ENCODE measurements around the gene INTS7. TPM values are rescaled to one million over a fixed set of nuclear protein-coding genes. Genes with fewer than 3 reads are reported as not detected.

The INTS7 gene
- total and polyA plus RNA-seq, 2 of the 4 experiments (the other 2 are of a cell fraction) = 8.3 to 24.9 TPM

GRCh38 chr1:211895126-211895759 is 140.1 kb downstream of the INTS7 start:
- no peak overlapping the region for H3K27ac ChIP-seq (ENCODE audit: insufficient read depth, low read length)
- intact Hi-C loops (cut with micrococcal nuclease) (no loop called here), in situ Hi-C loops (cut with MboI; ENCODE audit: low sequenced_read_pairs) (no loop called here), dilution Hi-C loops (cut with HindIII; ENCODE audit: low sequenced_read_pairs, unreplicated experiment) (no loop called here)
- H4K91ac ChIP-seq (ENCODE audit: insufficient read depth, low read depth, low read length) = no peak overlapping the region
- BruUV-seq (replicated peaks) = no TSS peak
- no peaks in the 10 kb centered on the region for H3K9me1 ChIP-seq (ENCODE audit: insufficient read depth, low read length)
- no peak overlapping the region for H4K5ac ChIP-seq (ENCODE audit: low read depth, low read length)
- H3K4me3 ChIP-seq (ENCODE audit: insufficient read depth, low read depth, low read length) = no peak overlapping the region
- H2AK9ac ChIP-seq (replicated peaks; ENCODE audit: low read depth, low read length, poor library complexity) = no peak overlapping the region
- H2BK5ac ChIP-seq (ENCODE audit: low read depth, low read length, poor library complexity, severe bottlenecking) = no peak overlapping the region
- peaks cover 12% of the 10 kb centered on the region for H3K27me3 ChIP-seq (ENCODE audit: control insufficient read depth, insufficient read depth, low read length)
- H3K4me2 ChIP-seq (ENCODE audit: low read depth, low read length) = no peak overlapping the region
- no peak for TF ChIP-seq SMC3 (IDR thresholded peaks at IDR 0.05; ENCODE audit: low read depth, low read length)
- DNase-seq = no peak
- no peaks in the 10 kb centered on the region for H3K79me1 ChIP-seq (ENCODE audit: low read depth in 1 of 2, low read length in 2 of 2)
- H4K20me1 ChIP-seq (ENCODE audit: insufficient read depth, low read length) = no peaks in the 10 kb centered on the region
- H3K9me3 ChIP-seq (ENCODE audit: control insufficient read depth, insufficient read depth, low read length) = no peaks in the 10 kb centered on the region
- H3K4me1 ChIP-seq (ENCODE audit: control insufficient read depth, insufficient read depth, low read length) = no peaks in the 10 kb centered on the region
- peak overlapping the region; percentile 16 for H2AFZ ChIP-seq (replicated peaks; ENCODE audit: low read length, poor library complexity)
- no CpG with 5 or more reads among the region's 3 CpGs for WGBS, 2 experiments (ENCODE audit: extremely low coverage in 2 of 2, insufficient read length in 1 of 2)
- H3K23ac ChIP-seq (ENCODE audit: low read depth, low read length) = no peak overlapping the region
- H2AK5ac ChIP-seq (ENCODE audit: low read depth, low read length) = no peak overlapping the region
- H4K8ac ChIP-seq (ENCODE audit: low read depth in 2 of 2, low read length in 2 of 2) = no peak overlapping the region
- ChIA-PET POLR2A (ENCODE audit: unreplicated experiment) (no interaction called here), CTCF (no interaction called here)
- H3K9ac ChIP-seq (ENCODE audit: low read depth, low read length) = no peak overlapping the region
- no peak for ATAC-seq (ENCODE audit: low read depth)
- H3K36me3 ChIP-seq (ENCODE audit: control insufficient read depth, insufficient read depth, low read length) = no peaks in the 10 kb centered on the region
- H2BK120ac ChIP-seq (ENCODE audit: low read depth, low read length) = no peak overlapping the region
- H3K56ac ChIP-seq (ENCODE audit: extremely low read depth, insufficient read depth, low read length) = no peak overlapping the region
- no peak overlapping the region for H3K14ac ChIP-seq (replicated peaks; ENCODE audit: low read depth, low read length)
- no peak overlapping the region for H2BK15ac ChIP-seq (ENCODE audit: low read depth, low read length)
- H2BK20ac ChIP-seq (ENCODE audit: low read depth, low read length) = no peak overlapping the region
- no peak overlapping the region for H3K18ac ChIP-seq (ENCODE audit: low read depth, low read length)
- no peak overlapping the region for H3K4ac ChIP-seq (ENCODE audit: low read depth, low read length)

Data from IMR-90 (cell line).